GM21576 (cell line): ENCODE results near the gene RBM38.

Source experiments
- ATAC-seq: cut with Tn5 transposase; IDR thresholded peaks from one replicate; pipeline ENCODE4 v1.9.1; 2021; ENCODE audit warnings: mild to moderate bottlenecking, moderate library complexity; ENCODE audit not compliant: unreplicated experiment

The RBM38 gene

DNA sequence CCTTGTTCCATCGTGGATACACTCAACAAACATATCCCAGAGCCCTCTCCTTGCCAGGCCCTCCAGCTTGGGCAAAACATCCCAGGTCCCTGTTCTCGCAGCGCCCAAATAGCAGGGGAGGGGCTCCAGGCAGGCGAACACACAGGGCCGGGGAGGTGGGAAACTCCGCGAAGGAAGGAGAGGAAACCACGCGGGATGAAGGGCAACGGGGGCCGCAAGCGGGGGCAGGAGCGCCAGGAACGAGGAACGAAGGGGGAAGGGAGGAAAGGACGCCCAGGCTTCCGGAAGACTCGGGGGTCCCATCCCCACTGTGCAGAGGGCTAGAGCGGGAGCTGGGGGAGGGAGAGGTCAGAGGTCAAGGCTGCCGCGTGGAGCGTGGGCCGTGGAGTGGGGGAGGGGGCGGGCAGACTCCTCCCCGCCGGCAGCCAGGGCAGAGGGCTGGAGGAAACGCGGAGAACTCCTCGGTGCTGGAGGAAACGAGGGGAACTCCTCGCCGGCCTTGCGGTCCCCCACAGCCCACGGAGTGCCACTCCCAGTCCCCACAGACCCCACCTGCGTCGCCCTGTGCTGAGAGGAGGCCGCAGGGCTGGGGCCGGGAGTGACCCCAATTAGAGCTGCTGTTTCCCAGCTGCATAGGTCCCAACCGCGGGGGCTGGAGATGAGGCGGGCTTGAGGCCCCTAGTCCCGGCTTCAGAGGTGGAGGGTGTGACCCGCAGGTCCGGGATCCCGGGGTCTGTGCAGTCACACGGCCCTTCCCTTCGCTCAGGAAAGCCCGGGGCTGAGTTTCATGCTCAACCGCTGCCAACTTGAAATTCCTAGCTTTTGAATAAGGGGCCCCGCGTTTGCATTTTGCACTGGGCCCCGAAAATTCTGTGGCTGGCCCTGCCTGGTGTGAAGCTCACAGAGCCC lies 1.2 kb upstream of the RBM38 start:
- no peak for ATAC-seq

DNA sequence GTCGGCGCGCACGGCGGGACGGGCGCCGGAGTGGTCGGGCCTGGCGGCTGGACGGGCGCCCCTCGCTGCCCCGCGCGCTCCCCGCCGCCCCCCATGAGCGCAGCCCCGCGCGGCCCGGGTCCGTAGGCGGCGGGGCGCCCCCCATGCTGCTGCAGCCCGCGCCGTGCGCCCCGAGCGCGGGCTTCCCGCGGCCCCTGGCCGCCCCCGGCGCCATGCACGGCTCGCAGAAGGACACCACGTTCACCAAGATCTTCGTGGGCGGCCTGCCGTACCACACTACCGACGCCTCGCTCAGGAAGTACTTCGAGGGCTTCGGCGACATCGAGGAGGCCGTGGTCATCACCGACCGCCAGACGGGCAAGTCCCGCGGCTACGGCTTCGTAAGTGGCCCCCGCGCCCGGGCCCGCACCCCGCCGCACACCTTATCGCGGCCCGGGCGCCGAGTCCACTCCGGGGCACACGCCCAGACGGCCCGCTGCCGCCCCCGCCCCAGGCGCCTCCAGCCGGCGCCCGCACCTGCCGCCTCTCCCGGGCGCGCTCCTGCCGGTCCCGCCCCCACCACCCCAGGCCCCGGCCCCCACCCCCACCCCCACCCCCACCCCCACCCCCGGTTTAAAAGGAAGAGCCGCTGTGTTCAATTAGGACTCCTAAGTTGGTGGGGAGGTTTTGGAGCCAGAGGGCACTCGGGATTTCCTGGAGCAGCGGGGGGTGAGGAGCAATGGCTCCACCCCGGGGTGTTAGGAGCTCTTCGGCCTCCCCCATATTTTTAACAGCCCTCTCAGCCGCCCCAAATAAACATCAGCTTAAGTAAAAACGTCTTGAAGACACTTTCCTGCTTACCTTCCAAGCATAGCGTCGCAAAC lies 474 bp downstream of the RBM38 start:
- peak; percentile 10 for ATAC-seq

DNA sequence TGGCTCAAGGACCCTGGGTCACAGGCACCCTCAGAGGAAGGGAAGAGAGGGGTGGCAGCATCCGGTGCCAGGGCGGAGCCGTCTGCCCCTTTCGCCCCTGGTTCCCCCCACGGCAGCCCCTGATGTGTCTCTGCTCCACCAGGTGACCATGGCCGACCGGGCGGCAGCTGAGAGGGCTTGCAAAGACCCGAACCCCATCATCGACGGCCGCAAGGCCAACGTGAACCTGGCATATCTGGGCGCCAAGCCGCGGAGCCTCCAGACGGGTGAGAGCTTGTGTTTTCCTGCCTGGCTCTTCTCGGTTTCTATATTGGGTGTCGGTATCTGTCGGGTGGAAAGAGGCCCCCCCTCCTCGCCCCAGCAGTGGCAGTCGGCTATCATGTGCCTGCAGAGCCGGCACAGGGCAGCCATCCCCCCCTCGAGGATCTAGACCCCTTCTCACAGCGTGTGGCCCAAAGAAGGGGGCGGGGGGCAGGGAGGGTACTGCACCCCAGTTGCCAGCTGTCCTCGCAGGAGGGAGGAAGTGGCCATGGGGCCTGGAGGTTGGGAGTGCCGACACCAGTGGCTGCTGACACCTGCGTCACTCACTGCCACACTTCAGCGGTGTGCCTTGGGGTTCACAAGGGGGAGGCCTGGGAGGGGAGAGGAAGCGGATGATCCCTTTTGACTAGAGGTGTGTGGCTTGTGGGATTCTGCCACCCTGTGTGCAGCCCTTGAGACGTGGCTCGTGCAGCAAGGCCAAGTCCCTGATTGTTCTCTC lies 1.5 kb downstream of the RBM38 start:
- peak; percentile 26 for ATAC-seq

DNA sequence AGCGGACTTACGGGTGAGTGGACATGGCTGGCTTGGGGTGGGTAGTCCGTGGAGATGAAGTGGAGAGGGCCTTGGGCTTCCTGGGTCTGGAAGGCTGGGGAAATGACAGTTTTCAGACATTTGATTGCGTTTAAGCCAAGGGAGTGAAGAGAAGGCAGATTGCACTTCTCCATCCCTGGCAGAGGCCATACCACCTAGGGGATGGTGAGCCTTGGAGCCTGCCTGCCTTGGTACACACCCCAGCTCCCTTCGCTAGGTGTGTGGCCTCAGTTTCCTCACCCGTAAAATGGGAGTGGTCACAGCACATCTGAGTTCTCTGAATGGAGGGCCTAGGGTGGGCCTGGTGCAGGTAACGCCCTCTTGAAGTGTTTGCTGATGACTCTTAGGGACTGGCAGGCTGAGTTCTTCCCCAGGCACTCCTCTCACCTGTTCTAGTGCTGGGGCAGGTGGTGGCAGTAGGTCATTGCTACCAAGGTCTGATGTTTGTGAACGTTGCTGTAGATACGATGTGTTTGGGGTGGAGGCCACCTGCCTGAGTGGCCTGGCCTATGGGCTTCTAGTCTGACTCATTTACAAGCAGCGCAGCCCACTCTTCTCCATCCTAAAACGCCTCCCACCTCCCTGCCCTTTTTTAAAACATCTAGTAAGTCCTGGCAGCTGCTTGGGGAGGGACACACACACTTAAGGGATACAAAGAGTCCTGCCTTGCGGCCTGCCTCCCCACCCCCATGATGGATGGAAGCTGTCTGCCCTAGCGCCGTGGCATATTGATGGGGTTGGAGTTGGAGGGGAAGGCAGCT lies 2.3 kb downstream of the RBM38 start:
- ATAC-seq: no peak

DNA sequence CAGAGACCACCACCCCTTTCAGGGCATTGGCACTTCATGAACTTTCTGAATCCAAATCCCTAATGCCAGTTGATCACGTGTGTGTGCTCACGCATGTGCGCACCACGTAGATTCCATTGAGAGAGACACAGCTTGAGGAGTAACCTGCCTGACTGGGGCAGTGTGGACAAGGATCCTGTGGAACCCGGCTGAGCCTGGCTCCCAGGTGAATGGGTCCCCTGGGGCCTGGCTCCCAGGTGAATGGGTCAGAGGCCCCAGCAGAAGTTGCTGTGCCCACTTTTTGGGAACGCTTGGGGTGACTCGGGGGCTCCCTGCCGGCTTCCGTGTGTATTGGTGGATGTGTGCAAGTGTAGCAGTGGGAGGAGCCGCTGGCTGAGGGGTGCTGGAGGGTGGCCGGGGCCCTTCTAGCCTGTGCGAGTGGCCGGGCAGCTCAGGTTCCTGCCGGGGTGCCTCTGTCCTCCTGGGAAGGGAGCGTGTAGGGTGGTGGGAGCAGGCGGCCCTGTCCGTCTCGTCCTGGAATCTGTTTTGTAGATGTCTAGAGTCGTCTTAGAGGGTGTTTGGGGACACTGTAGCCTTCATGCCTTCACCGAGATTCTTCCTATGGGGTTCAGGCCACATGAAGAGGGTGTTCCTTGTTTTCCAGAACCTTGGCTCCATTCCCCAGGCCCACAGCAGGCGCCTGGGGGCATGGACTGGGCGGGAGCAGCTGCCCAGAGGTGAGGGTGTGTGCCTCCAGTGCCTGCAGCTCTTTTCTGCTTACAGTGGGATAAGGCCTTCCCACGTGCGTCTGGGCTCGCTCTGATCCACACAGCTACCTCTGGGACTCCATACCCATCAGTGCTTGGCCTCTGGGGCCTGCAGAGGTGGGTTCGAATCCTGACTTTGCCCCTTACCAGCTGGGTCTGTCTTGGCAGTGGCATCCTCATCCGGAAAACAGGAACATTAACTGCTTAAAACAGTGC lies 3.2 kb downstream of the RBM38 start:
- no peak for ATAC-seq

DNA sequence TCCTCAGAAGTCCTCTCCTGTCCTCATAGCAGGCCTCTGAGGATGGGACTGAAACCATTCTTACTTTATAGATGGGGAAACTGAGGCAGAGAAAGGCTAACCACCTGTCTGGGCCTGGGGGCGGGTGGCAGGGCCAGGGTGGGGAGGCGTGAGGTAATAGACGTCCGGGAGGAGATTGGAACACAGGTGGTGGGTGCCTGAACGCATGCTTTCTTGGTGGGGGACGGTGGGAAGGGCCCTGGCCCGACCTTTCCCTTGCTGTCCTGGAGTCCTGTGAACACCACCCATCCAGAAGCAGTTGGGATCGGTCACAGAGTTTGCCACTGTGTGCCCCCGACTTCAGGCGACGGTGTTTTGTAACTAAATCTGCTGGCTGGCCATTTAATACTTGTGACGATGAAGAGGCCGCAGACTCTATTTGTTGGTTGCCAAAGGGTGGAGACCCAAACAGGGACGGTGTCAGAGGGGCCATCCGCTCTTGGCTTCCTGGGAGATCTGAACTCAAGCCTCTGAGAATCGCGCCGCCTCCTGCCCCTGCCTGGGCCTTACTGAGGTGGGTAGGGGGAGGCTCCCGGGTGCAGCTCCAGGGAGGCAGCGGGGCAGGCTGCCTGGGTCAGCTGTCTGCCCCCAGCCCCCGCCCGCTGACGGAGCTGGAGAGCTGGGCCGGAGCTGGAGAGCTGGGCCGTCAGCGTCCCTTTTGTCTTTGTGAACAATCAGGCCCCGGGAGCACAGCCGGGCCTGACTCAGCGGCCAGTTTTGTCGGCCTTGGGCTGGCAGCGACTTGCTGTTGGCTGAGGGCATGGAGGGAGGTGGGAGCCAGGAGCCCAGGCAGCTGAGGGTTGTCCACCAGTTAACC lies 4.1 kb downstream of the RBM38 start:
- ATAC-seq: no peak

DNA sequence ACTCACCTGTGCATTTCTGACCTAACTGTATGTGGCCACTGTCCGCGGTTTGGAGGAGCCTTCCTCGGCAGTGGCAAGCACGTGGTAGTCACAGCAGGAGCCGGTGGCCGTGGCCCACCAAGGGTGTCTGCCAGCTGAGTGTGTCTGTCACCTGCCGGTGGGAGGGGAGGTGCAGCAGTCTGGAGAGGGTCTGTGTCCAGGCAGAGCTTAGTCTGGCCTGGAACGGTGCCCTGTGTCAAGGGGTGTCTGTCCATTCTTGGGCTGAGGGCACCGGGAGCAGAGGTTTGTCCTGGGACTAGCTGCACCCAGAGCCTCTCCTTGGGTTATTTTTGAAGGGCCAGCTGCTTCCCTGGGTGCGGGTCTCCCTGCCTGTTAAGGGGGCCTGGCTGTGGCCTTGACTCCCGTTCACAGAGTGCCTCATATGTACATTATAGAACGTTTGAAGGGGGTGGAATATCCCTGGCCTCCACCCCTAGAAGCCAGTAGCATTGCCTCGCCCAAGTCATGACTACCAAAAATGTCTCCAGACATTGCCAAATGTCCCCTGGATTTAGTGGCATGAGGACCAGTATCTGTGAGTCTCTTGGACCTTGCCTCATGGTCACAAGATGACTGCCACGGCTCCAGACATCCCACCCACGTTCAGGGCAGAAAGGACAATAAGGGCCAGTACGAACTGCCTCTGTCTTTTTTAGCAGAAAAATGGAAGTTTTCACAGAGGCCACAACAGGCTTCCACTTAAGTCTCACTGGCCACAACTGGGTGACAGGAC lies 5.2 kb downstream of the RBM38 start:
- ATAC-seq: no peak

DNA sequence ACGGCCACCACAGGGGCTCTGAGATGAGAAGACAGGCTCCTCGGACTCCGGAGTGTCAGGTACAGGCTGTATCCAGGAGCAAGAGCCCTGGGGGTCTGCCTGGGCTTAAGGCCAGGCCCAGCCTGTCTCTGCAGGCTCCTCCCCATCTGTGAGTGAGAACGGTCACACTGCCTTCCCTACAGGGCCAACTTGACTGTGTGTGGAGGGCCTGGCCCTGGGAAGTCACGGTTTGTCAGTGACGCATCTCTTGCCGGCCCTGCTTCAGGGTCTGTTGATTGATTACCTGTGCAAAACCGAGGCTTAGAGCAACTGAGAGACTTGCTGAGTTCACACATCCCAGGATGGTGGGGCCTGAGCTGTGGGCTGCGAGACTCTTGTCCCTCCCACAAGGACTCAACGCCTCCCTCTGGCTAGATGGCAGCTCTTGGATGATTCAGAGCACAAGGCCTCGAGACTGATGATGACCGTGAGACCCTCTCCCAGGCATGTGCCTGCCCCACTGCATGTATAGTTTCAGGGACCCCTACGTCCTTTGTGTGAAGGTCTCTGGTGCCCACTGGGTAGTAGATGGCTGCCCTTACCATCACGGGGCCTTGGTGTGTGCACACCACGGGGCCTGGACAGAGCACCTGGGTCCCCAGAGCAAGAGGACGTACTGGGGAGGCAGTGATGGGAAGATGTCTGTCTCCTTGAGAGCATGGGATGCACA lies 5.9 kb downstream of the RBM38 start:
- ATAC-seq: no peak

DNA sequence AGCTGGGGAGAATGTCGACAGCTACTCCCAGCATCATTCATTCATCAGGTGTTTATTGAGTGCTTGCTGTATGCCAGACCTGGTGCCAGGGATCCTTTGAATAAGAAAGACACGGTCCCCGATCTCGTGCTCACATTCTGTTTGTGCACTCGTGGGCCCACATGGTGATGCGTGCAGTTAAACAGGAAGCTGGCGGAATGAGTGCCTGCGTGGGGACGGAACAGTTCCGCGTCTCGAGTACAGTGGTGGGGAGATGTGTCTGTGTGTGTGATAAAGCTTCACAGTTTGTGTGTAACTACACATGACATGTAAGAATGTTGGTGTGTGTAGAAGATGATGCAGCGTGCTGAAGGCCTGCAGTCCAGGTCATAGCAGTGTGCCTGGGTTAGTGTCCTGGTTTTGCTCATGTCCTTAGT lies 6.5 kb downstream of the RBM38 start:
- ATAC-seq: peak; percentile 4

DNA sequence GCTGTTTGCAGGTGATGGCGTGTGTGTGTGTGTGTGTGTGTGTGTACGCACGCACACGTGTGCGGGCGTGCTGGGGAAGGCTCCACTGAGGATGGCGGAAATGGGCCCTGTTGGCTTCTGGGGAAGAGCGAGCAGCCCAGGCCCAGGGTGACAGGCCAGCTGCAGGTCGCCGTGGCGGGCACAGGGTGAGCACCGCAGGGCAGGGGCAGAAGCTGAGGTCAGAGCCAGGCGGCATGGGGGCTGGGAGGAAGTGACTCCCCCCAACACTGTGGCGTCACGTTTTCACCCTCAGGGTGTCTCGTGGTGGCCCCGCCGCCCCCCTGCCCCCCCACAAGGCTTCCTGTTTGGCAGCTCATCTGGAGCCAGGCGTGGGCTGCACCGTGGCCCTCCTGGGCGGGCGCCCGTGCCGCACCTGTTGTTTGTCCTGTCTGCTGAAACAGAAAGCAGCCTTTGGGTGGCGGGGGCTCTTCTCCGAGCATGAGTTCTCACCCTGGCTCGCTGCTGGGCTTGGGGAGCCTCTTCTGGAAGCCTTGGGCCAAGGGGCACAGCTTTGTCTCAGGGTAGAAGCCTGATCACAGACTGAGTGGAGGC lies 7.1 kb downstream of the RBM38 start:
- ATAC-seq: peak; percentile 55

DNA sequence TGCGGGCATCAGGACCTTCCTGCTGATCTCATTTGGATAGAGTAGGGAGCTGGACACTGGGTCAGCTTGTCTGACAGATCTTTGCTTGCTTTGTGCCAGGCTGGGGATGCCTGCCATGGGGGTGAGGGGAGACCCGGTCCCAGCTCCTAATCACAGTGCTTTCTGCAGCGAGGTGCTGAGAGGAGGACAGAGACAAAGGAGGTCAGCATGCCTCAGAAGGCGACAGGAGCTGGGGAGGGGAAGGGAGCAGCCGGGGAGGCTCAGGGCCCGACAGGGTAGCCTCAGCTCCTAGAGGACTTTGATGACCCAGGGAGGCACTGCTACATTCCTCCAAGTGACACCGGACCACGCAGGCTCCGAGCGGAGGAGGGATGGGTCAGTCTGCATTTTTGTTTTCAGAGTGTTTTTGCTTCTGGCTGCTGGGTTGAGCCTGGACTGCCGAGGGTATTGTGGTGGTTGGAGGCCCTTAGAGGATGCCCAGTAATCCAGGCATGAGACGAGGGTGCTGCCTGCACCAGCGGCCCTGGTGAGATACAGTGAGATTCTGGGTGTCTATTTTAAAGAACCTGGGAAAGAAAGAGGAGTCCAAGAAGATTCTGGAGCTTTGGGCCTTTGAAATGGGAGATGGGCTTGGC lies 7.8 kb downstream of the RBM38 start:
- ATAC-seq: no peak

DNA sequence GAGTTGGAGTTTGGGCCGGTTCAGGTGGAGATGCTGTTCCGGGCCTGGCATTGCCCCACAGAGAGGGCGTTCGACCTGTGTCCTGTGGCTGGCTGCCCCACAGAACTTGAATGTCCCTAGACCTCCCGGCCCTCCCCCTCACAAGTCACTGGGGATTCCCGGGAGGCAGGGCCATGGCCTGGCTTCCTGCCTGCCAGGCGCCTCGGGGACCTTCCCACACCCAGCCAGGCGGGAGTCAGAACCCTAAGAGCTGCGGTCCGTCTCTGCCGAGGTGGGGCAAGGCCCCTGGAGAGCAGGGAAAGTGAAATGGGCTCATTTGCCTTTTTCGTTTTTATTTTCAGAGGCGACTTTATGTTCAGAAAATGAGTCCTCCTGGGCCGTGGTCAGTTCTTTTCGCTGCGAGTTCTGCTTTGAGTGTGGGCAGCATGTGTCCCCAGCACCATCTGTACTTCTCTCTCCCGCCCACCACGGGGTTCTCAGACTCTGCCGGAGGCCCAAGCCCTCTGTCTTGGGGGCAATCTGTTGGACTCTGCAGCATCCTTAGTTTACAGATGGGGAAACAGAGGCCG lies 8.5 kb downstream of the RBM38 start:
- peak; percentile 30 for ATAC-seq

DNA sequence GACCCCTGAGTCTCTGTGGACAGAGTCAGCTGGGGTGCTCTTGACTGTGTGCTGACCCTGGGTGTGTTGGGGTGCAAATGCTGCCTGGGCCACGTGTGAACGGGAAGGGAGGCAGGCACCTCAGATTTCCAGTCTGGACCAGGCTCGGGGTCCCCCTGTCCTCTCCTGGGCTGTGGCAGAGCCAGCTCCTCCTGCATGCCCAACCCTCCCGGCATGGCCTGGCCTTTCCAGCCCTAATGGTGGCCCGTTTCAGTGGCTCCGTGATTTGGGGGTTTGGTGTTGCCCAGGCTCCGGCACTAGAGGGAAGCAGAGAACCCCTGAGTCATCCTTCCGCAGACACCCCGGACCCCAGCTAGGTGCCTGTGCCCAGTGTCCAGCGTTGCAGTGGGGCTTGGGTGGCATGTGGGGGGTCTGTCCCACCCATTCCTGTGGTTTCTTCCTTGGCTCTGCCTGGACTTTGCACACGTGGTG lies 9.1 kb downstream of the RBM38 start:
- ATAC-seq: no peak

DNA sequence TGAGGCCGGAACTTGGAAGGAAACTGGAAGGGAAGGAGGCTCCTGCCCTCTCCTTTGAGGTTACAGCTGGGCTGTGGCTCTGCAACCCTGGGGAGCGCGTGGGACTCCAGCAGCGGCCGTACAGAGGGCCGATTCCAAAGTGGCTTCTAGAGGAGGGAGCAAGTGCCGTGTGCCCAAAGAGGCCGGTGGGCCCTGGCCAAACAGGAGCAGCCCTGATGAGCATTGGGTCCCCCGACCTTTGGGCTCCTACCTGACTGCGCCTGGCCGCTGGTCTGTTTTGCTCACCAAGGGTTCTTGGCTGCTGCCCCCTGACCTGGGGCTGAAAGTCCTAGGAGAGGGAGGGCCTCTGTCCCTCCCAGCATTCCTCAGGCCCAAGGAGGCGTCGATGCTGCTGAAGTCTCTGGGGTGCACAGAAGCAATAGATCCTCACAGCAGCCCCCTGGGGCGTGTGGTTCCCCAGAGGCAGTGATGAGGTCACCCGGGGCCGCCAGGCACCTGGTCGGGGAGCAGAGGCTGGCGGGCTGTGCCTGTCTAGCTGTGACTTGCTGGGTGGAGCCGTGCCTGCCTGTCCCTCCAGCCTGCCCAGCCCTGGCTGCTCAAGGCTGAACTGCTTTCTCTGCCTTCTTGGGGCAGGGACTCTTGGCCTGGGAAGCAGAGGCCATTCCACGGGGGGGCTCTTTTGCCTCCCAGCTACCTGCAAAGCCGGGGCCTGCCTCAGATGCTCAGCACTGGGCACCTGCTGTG lies 9.8 kb downstream of the RBM38 start:
- no peak for ATAC-seq

DNA sequence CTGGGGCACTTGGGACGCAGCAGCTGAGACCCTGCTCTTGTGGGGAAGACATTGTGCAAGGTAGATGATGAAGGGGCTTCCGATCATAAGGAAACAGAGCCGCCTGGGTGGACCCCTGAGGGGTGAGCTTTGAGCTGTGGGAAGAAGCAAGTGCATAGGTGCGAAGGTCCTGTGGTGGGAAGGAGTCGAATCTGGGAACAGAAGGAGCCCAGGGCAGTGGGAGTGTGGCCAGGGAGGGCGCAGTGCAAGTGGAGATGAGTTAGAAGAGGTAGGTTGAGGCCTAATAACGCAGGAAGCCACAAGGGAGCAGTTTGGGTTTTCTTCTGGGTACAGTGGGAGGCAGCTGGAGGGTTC lies 10.3 kb downstream of the RBM38 start:
- no peak for ATAC-seq
